ENCODE measurements around the gene ZNF45.
"Not testable (repeated sequence)": the region's sequence is repeated elsewhere in the genome, so short reads cannot be mapped to it uniquely, and the experiment has no call there.

Gene ZNF45

GRCh38 chr19:43947412-43947811 is 12.3 kb upstream of the ZNF45 start:
- H3K9me3 ChIP-seq (ENCODE audit: control insufficient read depth, insufficient read depth, low read length); H3K36me3 ChIP-seq (ENCODE audit: control insufficient read depth, insufficient read depth, low read length); H3K4me3 ChIP-seq (ENCODE audit: low read depth, low read length); H3K9ac ChIP-seq (ENCODE audit: low read depth, low read length); H3K27me3 ChIP-seq (ENCODE audit: control insufficient read depth, insufficient read depth, low read length); H3K4me1 ChIP-seq (ENCODE audit: control insufficient read depth, insufficient read depth, low read length): not testable (repeated sequence)

DNA sequence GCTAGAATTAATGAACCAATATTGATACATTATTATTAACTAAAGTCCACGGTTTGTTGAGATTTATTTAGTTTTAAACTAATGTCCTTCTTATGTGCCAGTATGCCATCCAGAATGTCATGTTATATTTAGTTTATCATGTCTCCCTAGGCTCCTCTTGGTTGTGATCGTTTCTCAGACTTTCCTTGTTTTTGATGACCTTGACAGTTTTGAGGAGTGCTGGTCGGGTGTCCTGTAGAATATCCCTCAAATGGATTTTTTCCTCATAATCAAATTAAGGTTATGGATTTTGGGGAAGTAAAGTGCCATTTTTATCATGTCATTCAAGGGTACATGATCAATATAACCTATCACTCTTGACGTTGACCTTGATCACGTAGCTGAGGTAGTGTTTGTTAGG is 6.1 kb upstream of the ZNF45 start:
- no peaks in the 10 kb centered on the region for H3K4me1 ChIP-seq (ENCODE audit: control insufficient read depth, insufficient read depth, low read length)
- no peak overlapping the region for H3K9ac ChIP-seq (ENCODE audit: low read depth, low read length)
- H3K36me3 ChIP-seq (ENCODE audit: control insufficient read depth, insufficient read depth, low read length), result no peaks in the 10 kb centered on the region
- H3K9me3 ChIP-seq (ENCODE audit: control insufficient read depth, insufficient read depth, low read length), result no peaks in the 10 kb centered on the region
- no peak overlapping the region for H3K4me3 ChIP-seq (ENCODE audit: low read depth, low read length)
- H3K27me3 ChIP-seq (ENCODE audit: control insufficient read depth, insufficient read depth, low read length), result no peaks in the 10 kb centered on the region

DNA sequence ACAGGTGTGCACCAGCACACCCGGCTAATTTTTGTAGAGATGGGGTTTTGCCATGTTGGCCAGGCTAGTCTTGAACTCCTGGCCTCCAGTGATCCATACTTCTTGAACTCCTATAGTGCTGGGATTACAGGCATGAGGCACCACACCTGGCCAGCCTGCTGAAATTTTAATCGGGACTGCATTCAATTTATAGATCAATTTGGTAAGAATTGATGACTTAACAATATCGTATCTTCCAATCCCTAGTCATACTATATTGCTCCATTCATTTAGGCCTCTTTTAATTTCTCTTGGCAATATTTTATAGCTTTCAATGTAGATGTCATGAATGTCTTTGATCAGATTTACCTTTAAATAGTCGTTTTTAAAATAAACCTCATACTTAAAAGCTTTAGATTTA is 5.6 kb upstream of the ZNF45 start:
- no peak overlapping the region for H3K4me3 ChIP-seq (ENCODE audit: low read depth, low read length)
- H3K36me3 ChIP-seq (ENCODE audit: control insufficient read depth, insufficient read depth, low read length), result no peaks in the 10 kb centered on the region
- no peaks in the 10 kb centered on the region for H3K9me3 ChIP-seq (ENCODE audit: control insufficient read depth, insufficient read depth, low read length)
- no peak overlapping the region for H3K9ac ChIP-seq (ENCODE audit: low read depth, low read length)
- H3K4me1 ChIP-seq (ENCODE audit: control insufficient read depth, insufficient read depth, low read length), result no peaks in the 10 kb centered on the region
- no peaks in the 10 kb centered on the region for H3K27me3 ChIP-seq (ENCODE audit: control insufficient read depth, insufficient read depth, low read length)

DNA sequence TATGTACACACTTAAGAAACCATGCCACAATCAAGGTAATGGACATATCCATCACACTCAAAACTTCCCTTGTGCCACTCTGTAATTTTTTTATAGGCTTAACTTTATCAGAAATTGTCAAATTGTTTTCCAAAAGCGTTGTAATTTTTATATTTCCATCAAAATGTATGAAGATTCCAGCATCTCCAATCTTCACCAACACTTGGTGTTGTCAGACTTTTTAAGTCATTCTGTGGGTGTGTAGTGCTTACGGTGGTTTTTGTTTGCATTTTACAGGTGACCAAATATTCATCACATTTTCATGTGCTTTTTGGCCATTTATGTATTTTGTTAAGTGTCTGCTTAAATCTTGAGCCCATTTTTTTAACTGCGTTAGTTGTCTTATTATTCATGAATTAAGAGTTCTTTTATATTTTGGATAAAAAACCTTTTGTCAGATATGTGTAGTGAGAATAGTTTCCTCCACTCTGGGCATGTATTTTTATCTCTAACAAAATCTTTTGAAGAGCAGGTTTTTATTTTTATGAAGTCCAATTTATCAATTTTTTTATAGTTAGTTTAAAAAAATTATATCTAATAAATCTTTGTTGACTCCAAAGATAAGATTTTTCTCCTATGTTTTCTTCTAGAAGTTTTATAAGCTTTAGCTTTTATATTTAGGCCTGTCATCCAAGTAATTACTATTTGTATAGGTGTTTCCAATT is 4.6 kb upstream of the ZNF45 start:
- Histone ChIP-seq H3K9ac (ENCODE audit: low read depth, low read length) (no peak overlapping the region), H3K36me3 (ENCODE audit: control insufficient read depth, insufficient read depth, low read length) (no peaks in the 10 kb centered on the region), H3K27me3 (ENCODE audit: control insufficient read depth, insufficient read depth, low read length) (no peaks in the 10 kb centered on the region), H3K4me1 (ENCODE audit: control insufficient read depth, insufficient read depth, low read length) (no peaks in the 10 kb centered on the region), H3K9me3 (ENCODE audit: control insufficient read depth, insufficient read depth, low read length) (no peaks in the 10 kb centered on the region), H3K4me3 (ENCODE audit: low read depth, low read length) (no peak overlapping the region)

DNA sequence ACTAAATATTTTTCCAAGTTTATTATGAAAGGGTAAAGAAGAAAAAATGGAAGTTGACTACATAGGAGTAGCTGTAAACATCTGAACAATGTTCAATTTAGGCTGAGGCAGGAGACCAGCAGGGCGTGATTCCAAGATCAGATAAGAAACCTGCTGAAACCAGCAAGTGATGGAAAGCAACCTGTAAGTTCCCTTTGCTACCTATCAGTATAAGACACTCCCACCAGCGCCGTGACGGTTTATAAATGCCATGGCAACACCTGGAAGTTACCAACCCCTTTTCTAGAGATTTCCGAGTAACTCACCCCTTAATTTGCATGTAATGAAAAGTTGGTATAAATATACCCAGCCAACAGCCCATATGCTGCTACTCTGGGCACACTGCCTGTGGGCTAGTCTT is 1.1 kb upstream of the ZNF45 start:
- Histone ChIP-seq H3K4me1 (ENCODE audit: control insufficient read depth, insufficient read depth, low read length) (peaks cover 5% of the 10 kb centered on the region), H3K9me3 (ENCODE audit: control insufficient read depth, insufficient read depth, low read length) (no peaks in the 10 kb centered on the region), H3K27me3 (ENCODE audit: control insufficient read depth, insufficient read depth, low read length) (no peaks in the 10 kb centered on the region), H3K4me3 (ENCODE audit: low read depth, low read length) (no peak overlapping the region), H3K36me3 (ENCODE audit: control insufficient read depth, insufficient read depth, low read length) (peaks cover 5% of the 10 kb centered on the region), H3K9ac (ENCODE audit: low read depth, low read length) (no peak overlapping the region)

- Histone ChIP-seq H3K36me3 (ENCODE audit: control insufficient read depth, insufficient read depth, low read length) (peaks cover 9% of the 10 kb centered on the region), H3K27me3 (ENCODE audit: control insufficient read depth, insufficient read depth, low read length) (no peaks in the 10 kb centered on the region), H3K9me3 (ENCODE audit: control insufficient read depth, insufficient read depth, low read length) (no peaks in the 10 kb centered on the region), H3K4me1 (ENCODE audit: control insufficient read depth, insufficient read depth, low read length) (peaks cover 5% of the 10 kb centered on the region), H3K4me3 (ENCODE audit: low read depth, low read length) (peak overlapping the region; percentile 84), H3K9ac (ENCODE audit: low read depth, low read length) (peak overlapping the region; percentile 66)
These were observed 762 bp downstream of the ZNF45 start for GRCh38 chr19:43934055-43934984.

DNA sequence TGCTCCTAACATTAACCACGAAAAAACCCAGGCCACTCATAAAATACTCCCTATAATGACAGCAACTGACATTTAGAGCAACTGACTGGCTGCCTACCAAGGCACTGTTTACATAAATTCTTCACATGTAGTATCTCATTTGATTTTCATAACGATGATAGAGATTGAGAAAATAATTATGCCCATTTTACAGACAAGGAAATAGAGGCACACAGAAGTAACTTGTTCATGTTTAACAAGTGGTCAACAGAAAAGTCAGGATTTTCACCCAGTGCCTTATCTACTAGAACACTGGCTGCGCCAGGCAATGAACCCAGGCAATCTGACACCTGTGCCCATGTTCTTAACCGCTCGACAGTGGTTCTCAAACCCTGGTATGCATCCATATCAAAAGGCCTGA is 6.3 kb downstream of the ZNF45 start:
- Histone ChIP-seq H3K9me3 (ENCODE audit: control insufficient read depth, insufficient read depth, low read length) (no peaks in the 10 kb centered on the region), H3K4me1 (ENCODE audit: control insufficient read depth, insufficient read depth, low read length) (no peaks in the 10 kb centered on the region), H3K36me3 (ENCODE audit: control insufficient read depth, insufficient read depth, low read length) (peaks cover 28% of the 10 kb centered on the region), H3K9ac (ENCODE audit: low read depth, low read length) (no peak overlapping the region), H3K4me3 (ENCODE audit: low read depth, low read length) (no peak overlapping the region), H3K27me3 (ENCODE audit: control insufficient read depth, insufficient read depth, low read length) (no peaks in the 10 kb centered on the region)

GRCh38 chr19:43923875-43924274 is 11.2 kb downstream of the ZNF45 start:
- Histone ChIP-seq H3K9ac (ENCODE audit: low read depth, low read length) (no peak overlapping the region), H3K36me3 (ENCODE audit: control insufficient read depth, insufficient read depth, low read length) (peaks cover 38% of the 10 kb centered on the region), H3K4me1 (ENCODE audit: control insufficient read depth, insufficient read depth, low read length) (no peaks in the 10 kb centered on the region), H3K9me3 (ENCODE audit: control insufficient read depth, insufficient read depth, low read length) (no peaks in the 10 kb centered on the region), H3K27me3 (ENCODE audit: control insufficient read depth, insufficient read depth, low read length) (no peaks in the 10 kb centered on the region), H3K4me3 (ENCODE audit: low read depth, low read length) (no peak overlapping the region)

- peaks cover 28% of the 10 kb centered on the region for H3K36me3 ChIP-seq (ENCODE audit: control insufficient read depth, insufficient read depth, low read length)
- H3K4me1 ChIP-seq (ENCODE audit: control insufficient read depth, insufficient read depth, low read length), result no peaks in the 10 kb centered on the region
- H3K9me3 ChIP-seq (ENCODE audit: control insufficient read depth, insufficient read depth, low read length), result peaks cover 29% of the 10 kb centered on the region
- no peaks in the 10 kb centered on the region for H3K27me3 ChIP-seq (ENCODE audit: control insufficient read depth, insufficient read depth, low read length)
- H3K9ac ChIP-seq (ENCODE audit: low read depth, low read length), result no peak overlapping the region
- H3K4me3 ChIP-seq (ENCODE audit: low read depth, low read length), result no peak overlapping the region
These were observed 21.0 kb downstream of the ZNF45 start for GRCh38 chr19:43914051-43914450.

- H3K4me3 ChIP-seq (ENCODE audit: low read depth, low read length), result no peak overlapping the region
- no peaks in the 10 kb centered on the region for H3K27me3 ChIP-seq (ENCODE audit: control insufficient read depth, insufficient read depth, low read length)
- no peaks in the 10 kb centered on the region for H3K4me1 ChIP-seq (ENCODE audit: control insufficient read depth, insufficient read depth, low read length)
- peaks cover 29% of the 10 kb centered on the region for H3K9me3 ChIP-seq (ENCODE audit: control insufficient read depth, insufficient read depth, low read length)
- no peak overlapping the region for H3K9ac ChIP-seq (ENCODE audit: low read depth, low read length)
- H3K36me3 ChIP-seq (ENCODE audit: control insufficient read depth, insufficient read depth, low read length), result peaks cover 28% of the 10 kb centered on the region
These were observed 21.7 kb downstream of the ZNF45 start for GRCh38 chr19:43913383-43913782.

- Histone ChIP-seq H3K9me3 (ENCODE audit: control insufficient read depth, insufficient read depth, low read length) (peaks cover 29% of the 10 kb centered on the region), H3K4me1 (ENCODE audit: control insufficient read depth, insufficient read depth, low read length) (no peaks in the 10 kb centered on the region), H3K27me3 (ENCODE audit: control insufficient read depth, insufficient read depth, low read length) (no peaks in the 10 kb centered on the region), H3K9ac (ENCODE audit: low read depth, low read length) (no peak overlapping the region), H3K36me3 (ENCODE audit: control insufficient read depth, insufficient read depth, low read length) (peaks cover 28% of the 10 kb centered on the region), H3K4me3 (ENCODE audit: low read depth, low read length) (no peak overlapping the region)
These were observed 24.2 kb downstream of the ZNF45 start for GRCh38 chr19:43910884-43911283.

- no peak overlapping the region for H3K4me3 ChIP-seq (ENCODE audit: low read depth, low read length)
- no peaks in the 10 kb centered on the region for H3K4me1 ChIP-seq (ENCODE audit: control insufficient read depth, insufficient read depth, low read length)
- no peak overlapping the region for H3K9ac ChIP-seq (ENCODE audit: low read depth, low read length)
- H3K9me3 ChIP-seq (ENCODE audit: control insufficient read depth, insufficient read depth, low read length), result peaks cover 17% of the 10 kb centered on the region
- H3K27me3 ChIP-seq (ENCODE audit: control insufficient read depth, insufficient read depth, low read length), result no peaks in the 10 kb centered on the region
- H3K36me3 ChIP-seq (ENCODE audit: control insufficient read depth, insufficient read depth, low read length), result peaks cover 7% of the 10 kb centered on the region
These were observed 26.4 kb downstream of the ZNF45 start for GRCh38 chr19:43908659-43909058.
